AG10803 (cell line): ENCODE results near the gene RFWD3.

ENCODE experiments used
- DNase-seq: peaks from one replicate; pipeline ENCODE4 v3.0.0; 2010; ENCODE audit warnings: low read depth
- H3K4me3 ChIP-seq: 2 replicates; pipeline ENCODE4 v1.5.1; 2011; ENCODE audit warnings: mild to moderate bottlenecking, low read length, control low read depth
- CTCF ChIP-seq: conservative IDR thresholded peaks from 2 replicates; pipeline ENCODE4 v1.5.1; 2011; ENCODE audit warnings: mild to moderate bottlenecking, low read length, control low read depth, inconsistent platforms

The RFWD3 gene

DNA sequence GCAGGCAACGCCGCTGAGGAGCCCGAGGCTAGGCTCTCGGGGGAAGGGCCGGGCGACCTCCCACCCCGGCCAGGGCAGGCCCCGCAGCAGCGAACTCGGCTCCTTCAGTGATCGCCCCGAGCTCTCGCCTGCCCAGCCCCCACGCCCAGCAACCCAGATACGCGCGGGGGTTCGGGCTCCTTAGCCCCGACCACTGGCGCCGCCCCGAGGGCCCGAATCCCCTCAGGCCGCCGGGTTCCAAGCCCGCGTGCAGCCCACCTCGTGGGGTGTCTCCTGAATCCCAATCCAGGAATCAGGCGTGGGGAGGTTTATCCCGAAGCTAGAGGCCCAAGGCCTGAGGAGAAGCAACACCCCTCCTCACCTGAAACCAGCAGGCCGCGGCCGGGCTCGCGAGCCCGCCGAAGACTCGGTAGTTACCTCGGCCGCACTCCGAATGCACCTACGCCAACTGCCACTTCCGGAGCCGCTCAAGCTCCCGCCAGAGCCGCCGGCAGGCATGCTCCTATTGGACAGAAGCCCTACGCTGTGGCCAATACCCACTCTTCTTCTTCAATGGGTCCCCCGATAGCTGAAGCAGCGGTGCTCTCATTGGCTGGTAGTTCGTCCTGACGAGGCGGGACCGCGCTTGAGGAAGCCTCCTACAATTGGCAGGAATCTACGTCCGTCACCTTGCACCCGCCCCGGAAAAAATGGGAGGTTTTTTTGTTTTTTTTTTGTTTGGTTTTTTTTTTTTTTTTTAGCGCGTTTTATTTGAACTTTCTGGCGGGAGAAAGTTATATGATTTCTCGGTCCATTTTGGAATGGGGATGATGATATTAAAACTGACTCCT is at the start of gene RFWD3:
Gene RFWD3 (minus strand): TSS at position 453 of the 830 bp plus-strand sequence. CDS start 5,428 bp downstream, outside the sequence.
- H3K4me3 ChIP-seq: peak within 1 kb of the TSS; percentile 92
- no peak for TF ChIP-seq CTCF
- peak; percentile 99 for DNase-seq

DNA sequence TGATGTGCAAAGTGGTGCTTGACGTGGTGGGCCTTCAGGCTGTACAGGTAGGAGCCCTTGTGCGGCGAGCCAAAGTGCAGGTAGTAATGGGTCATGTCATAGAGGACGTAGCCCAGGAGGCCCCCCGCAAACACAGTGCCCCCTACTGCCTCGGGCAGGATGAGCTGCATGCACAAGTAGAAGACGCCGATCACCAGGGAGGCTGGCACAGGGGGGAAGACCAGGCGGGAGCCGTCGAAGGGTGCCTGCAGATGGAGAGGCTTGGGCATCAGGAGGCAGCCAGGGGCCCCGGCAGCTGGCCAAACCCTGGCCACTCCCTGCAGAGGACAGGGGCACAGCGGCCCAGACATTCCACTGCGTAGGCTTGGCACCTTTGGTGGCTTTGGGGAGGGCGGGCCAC is 49.7 kb upstream of the RFWD3 start:
- H3K4me3 ChIP-seq: no peak overlapping the region
- no peak for DNase-seq
- TF ChIP-seq CTCF: no peak

GRCh38 chr16:74713876-74714275 is 47.2 kb upstream of the RFWD3 start:
- H3K4me3 ChIP-seq: no peak overlapping the region
- TF ChIP-seq CTCF: no peak
- no peak for DNase-seq

- no peak overlapping the region for H3K4me3 ChIP-seq
- TF ChIP-seq CTCF: no peak
- no peak for DNase-seq
Measured at GRCh38 chr16:74713325-74713724, 46.6 kb upstream of the RFWD3 start.

GRCh38 chr16:74711938-74712337 is 45.3 kb upstream of the RFWD3 start:
- no peak overlapping the region for H3K4me3 ChIP-seq
- no peak for TF ChIP-seq CTCF
- DNase-seq: no peak

DNA sequence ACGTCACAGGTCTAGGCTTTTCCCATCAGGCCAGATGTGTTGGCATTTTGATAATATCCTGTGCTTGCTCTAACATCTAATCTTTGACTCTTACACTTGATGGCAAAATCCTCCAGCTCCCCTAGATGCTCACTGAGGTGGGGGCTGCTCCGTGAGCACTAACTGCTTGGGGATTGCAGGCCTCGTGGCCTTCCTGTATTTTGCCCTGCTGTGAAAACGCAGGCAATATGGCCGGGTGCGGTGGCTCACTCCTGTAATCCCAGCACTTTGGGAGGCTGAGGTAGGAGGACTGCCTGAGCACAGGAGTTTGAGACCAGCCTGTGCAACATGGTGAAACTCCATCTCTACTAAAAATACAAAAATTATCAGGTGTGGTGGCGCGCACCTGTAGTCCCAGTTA is 43.7 kb upstream of the RFWD3 start:
- H3K4me3 ChIP-seq: no peak overlapping the region

More for the DNA sequence above, 43.7 kb upstream of the RFWD3 start:
- DNase-seq: no peak
- TF ChIP-seq CTCF: no peak
